HCT116 (cell line): ENCODE measurements around the gene CDKL1.

ENCODE experiments used
- SP1 ChIP-seq: IDR thresholded peaks from 2 replicates; pipeline ENCODE4 v1.6.1; 2012; ENCODE audit warnings: low read depth
- TF ChIP-seq, protein P1 (sequence below), 3 experiments: fragments of 200-600 bp in 1 of 3; sonication (generic) in 1 of 3; IDR thresholded peaks in 2 of 3; conservative IDR thresholded peaks in 1 of 3; 2 replicates each; pipeline ENCODE4 v1.5.1; 2012 to 2017; ENCODE audit warnings: low read depth in 2 of 3, low read length in 2 of 3, antibody characterized with exemption in 1 of 3, borderline replicate concordance in 1 of 3, control low read depth in 1 of 3, mild to moderate bottlenecking in 1 of 3, mixed read lengths in 1 of 3, mixed run types in 1 of 3, moderate library complexity in 1 of 3; ENCODE audit not compliant: insufficient read depth in 1 of 3

DNA sequence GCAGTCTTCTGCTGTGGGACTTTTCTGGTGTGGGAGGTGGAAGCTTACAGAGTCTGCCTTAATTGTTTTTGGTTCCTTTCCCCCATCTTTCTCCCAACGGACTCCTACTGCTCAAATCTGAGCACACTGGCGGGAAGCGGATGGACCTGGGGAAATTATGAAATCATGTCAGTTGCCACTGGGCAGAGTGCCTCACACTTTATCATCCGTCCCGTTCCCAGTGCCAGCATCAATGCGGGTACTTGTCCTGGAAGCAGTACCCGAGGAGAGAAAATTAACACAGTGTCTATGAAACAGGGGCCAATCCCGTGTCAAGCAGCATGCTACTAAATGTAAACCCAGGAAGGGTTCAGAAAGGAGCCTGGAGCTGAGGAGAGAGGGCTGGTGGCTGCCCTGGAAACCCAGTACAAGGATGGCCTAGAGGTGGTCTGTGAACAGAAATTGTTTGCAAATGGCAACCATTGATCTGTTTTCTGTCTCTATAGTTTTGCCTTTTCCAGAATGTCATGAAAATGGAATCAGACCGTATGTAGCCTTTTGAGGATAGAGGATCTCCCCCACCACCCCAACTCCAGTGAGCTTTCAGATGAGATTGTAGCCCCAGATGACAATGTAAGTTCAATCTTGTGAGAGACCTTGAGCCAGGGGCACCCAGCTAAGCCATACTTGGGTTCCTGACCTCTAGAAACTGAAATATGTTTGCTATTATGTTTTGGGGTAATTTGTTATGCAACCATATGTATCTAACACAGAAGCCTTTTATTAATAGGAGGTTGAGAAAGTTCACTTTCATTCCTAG is 908 bp upstream of the CDKL1 start:
- TF ChIP-seq, protein P1, sequence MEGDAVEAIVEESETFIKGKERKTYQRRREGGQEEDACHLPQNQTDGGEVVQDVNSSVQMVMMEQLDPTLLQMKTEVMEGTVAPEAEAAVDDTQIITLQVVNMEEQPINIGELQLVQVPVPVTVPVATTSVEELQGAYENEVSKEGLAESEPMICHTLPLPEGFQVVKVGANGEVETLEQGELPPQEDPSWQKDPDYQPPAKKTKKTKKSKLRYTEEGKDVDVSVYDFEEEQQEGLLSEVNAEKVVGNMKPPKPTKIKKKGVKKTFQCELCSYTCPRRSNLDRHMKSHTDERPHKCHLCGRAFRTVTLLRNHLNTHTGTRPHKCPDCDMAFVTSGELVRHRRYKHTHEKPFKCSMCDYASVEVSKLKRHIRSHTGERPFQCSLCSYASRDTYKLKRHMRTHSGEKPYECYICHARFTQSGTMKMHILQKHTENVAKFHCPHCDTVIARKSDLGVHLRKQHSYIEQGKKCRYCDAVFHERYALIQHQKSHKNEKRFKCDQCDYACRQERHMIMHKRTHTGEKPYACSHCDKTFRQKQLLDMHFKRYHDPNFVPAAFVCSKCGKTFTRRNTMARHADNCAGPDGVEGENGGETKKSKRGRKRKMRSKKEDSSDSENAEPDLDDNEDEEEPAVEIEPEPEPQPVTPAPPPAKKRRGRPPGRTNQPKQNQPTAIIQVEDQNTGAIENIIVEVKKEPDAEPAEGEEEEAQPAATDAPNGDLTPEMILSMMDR (IDR thresholded peaks at IDR 0.05 in 2 of 3, conservative IDR thresholded peaks at IDR 0.05 in 1 of 3; ENCODE audit: borderline replicate concordance in 1 of 3, insufficient read depth in 1 of 3, low read depth in 2 of 3, low read length in 2 of 3): no peak
- no peak for TF ChIP-seq SP1
